T-cell (primary cell): Measurements from ENCODE around the gene ABHD12. TPM values are rescaled to one million over a fixed set of nuclear protein-coding genes. Genes with fewer than 3 reads are reported as not detected.

Experiments used
- ATAC-seq, 4 experiments: fragments of 200-7000 bp in 3 of 4; fragments of 150-1000 bp in 1 of 4; cut with Tn5 transposase; replicated peaks in 1 of 4; 1 replicate in 3 of 4; 2 replicates in 1 of 4; pipeline ENCODE4 v1.10.0; 2021; ENCODE audit warnings: moderate library complexity in 3 of 4, mild to moderate bottlenecking in 2 of 4, moderate number of reproducible peaks in 1 of 4
- CTCF ChIA-PET, 2 donors: fragments of 300-600 bp; sonication (Branson Sonifier 250); formaldehyde crosslinking; loops; one replicate each; lab custom pipeline; 2022; ENCODE audit warnings: antibody characterized with exemption in 2 of 2; lab: Charles Lee
- POLR2A ChIA-PET, 2 donors: fragments of 300-600 bp; sonication (Branson Sonifier 250); formaldehyde crosslinking; loops; one replicate each; lab custom pipeline; 2022; ENCODE audit warnings: antibody characterized with exemption in 2 of 2; lab: Charles Lee
- DNase-seq, 35 experiments: peaks; one replicate each; pipeline versions ENCODE4 v3.0.0 to v3.0.0-alpha.2; 2013 to 2023
- H3K27ac ChIP-seq: one replicate; pipeline ENCODE4 v1.5.1; 2013; ENCODE audit warnings: low read length
- H3K27me3 ChIP-seq, 2 experiments: replicated peaks in 1 of 2; 1 replicate in 1 of 2; 2 replicates in 1 of 2; pipeline versions ENCODE4 v1.6.1 to v1.7.0; 2013; ENCODE audit warnings: low read length in 1 of 2, mixed read lengths in 1 of 2; ENCODE audit not compliant: control insufficient read depth in 2 of 2, insufficient read depth in 2 of 2; ENCODE audit errors: extremely low read depth in 1 of 2
- H3K36me3 ChIP-seq, 2 donors: 1 replicate in 1 of 2; 2 replicates in 1 of 2; pipeline versions ENCODE4 v1.6.1 to v1.7.0; 2013; ENCODE audit warnings: low read length in 1 of 2; ENCODE audit not compliant: control insufficient read depth in 2 of 2, insufficient read depth in 1 of 2; ENCODE audit errors: extremely low read depth in 1 of 2
- H3K4me1 ChIP-seq, 2 experiments: 1 replicate in 1 of 2; 2 replicates in 1 of 2; pipeline versions ENCODE4 v1.6.1 to v1.7.0; 2013; ENCODE audit warnings: low read length in 2 of 2, mixed read lengths in 1 of 2; ENCODE audit not compliant: insufficient read depth in 2 of 2, control insufficient read depth in 1 of 2; ENCODE audit errors: extremely low read depth in 1 of 2
- H3K4me3 ChIP-seq, 2 donors: 1 replicate in 1 of 2; 2 replicates in 1 of 2; pipeline versions ENCODE4 v1.5.1 to v1.7.0; 2013; ENCODE audit warnings: mild to moderate bottlenecking in 2 of 2, low read length in 1 of 2, moderate library complexity in 1 of 2; ENCODE audit not compliant: control insufficient read depth in 1 of 2; ENCODE audit errors: extremely low read depth in 1 of 2
- H3K9me3 ChIP-seq: 2 replicates; pipeline ENCODE4 v1.7.0; 2013
- H3K27ac Mint-ChIP-seq, 2 donors: one replicate each; pipeline ENCODE4 v1.8.0; 2020 to 2021; ENCODE audit warnings: mild to moderate bottlenecking in 2 of 2, mixed read lengths in 2 of 2
- H3K27me3 Mint-ChIP-seq, 2 donors: one replicate each; pipeline ENCODE4 v1.8.0; 2021 to 2022; ENCODE audit warnings: mixed read lengths in 2 of 2
- H3K36me3 Mint-ChIP-seq: one replicate; pipeline ENCODE4 v1.8.0; 2021; ENCODE audit warnings: mixed read lengths
- H3K4me1 Mint-ChIP-seq, 3 donors: one replicate each; pipeline ENCODE4 v1.8.0; 2020 to 2022; ENCODE audit warnings: mixed read lengths in 3 of 3, mild to moderate bottlenecking in 1 of 3
- H3K4me3 Mint-ChIP-seq, 3 donors: one replicate each; pipeline ENCODE4 v1.8.0; 2020 to 2022; ENCODE audit warnings: mild to moderate bottlenecking in 3 of 3, mixed read lengths in 3 of 3, moderate library complexity in 3 of 3
- H3K9me3 Mint-ChIP-seq, 3 donors: one replicate each; pipeline ENCODE4 v1.8.0; 2020 to 2022; ENCODE audit warnings: mixed read lengths in 3 of 3
- WGBS: methylation state at CpG from one replicate; pipeline ENCODE4 v1.1.5; 2013; ENCODE audit warnings: missing lambda C conversion rate; ENCODE audit not compliant: insufficient coverage; 5-methylcytosine and 5-hydroxymethylcytosine counted together
- total RNA-seq, 35 experiments: library from RNA in 6 of 35; stranded (reverse) in 6 of 35; fragments of 120-200 nt in 1 of 35; gene quantifications; one replicate each; pipeline versions ENCODE4 v1.2.1 to v1.2.4 and lab custom pipeline; 2013 to 2026

The ABHD12 gene
- total RNA-seq, 5 donors from 2014 or later (not counting 1 experiment from before 2014, with no cell fraction given), result 19.5 to 27.7 (median 22.1) TPM

DNA sequence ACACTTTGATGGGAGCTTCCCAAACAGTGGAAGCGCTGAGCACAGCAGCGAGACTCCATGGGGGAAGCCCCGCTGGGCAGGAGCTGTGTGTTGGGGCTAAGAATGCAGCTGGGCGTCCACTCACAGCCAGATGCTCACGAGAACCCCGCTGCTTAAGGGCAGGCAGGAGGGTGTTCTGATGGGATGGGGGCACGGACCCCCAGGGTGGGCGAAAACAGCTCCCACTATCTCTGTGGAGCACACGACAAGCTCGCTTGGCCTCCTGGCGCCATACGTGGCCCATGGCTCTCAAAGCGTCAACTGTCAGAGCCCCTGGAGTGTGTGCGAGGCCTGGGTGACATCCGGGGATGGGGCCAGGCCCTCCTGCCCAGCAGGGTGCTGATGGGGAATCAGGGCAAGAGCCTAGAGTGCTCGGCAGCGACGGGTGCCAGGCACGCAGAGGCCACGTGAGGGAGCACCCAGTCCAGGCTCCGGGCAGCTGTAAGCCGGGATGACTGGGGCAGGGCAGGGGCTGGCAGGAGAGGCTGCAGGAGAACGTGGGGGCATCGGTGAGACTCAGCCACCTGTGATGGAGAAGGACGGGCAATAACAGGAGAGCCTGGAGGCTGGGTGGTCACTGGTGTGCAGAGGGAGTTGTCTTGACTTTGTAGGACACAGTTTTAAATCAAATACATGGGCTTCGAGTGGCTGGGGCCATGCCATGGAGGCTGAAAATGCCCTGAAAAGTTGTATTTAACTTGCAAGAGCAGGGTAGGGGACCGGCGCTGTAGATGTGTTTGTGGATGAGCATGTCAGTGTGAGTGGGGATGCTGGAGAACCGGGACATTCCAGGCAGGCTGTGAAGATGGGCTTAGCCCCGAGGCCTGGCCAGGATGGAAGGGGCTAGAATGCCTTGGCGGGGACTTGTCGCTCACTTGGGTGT, 115.5 kb downstream of the ABHD12 start:
- DNase-seq (peak in 2 of 35 experiments; percentile 2 to 20), ATAC-seq (no peak)
- no peak overlapping the region for H3K27ac ChIP-seq
- 94% methylated on average over 30 of the region's 32 CpGs for WGBS
- POLR2A ChIA-PET, result no interaction called here
- CTCF ChIA-PET, result no interaction called here
- Mint-ChIP-seq H3K27me3 (no peaks in the 10 kb centered on the region), H3K27ac (no peak overlapping the region), H3K4me3 (no peak overlapping the region), H3K36me3 (peaks cover 31% of the 10 kb centered on the region), H3K4me1 (no peaks in the 10 kb centered on the region), H3K9me3 (no peaks in the 10 kb centered on the region)
- H3K36me3 ChIP-seq, result peaks cover 26 to 86% of the 10 kb centered on the region in 2 donors
- H3K4me1 ChIP-seq, result no peaks in the 10 kb centered on the region
- H3K4me3 ChIP-seq, result no peak overlapping the region
- no peaks in the 10 kb centered on the region for H3K9me3 ChIP-seq
- no peaks in the 10 kb centered on the region for H3K27me3 ChIP-seq

DNA sequence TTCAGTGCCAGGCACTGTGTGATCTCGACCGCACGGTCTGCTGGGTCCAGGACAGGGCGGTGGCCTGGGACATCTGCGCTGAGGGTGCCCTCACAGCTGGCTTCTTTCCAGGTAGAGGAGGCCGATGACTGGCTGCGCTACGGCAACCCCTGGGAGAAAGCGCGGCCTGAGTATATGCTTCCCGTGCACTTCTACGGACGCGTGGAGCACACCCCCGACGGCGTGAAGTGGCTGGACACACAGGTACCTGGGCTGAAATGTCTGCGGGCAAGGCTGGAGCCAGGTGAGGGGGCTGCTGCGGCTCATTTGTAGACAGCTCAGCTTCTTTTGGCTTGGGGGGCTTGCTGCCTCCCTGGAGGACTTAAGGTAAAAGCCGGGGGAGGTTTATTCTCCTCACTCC, 116.2 kb downstream of the ABHD12 start:
- Mint-ChIP-seq H3K27ac (no peak overlapping the region), H3K9me3 (no peaks in the 10 kb centered on the region), H3K36me3 (peaks cover 36% of the 10 kb centered on the region), H3K27me3 (no peaks in the 10 kb centered on the region), H3K4me3 (no peak overlapping the region), H3K4me1 (no peaks in the 10 kb centered on the region)
- Histone ChIP-seq H3K27ac (no peak overlapping the region), H3K36me3 (peaks cover 24 to 83% of the 10 kb centered on the region in 2 donors), H3K4me1 (no peaks in the 10 kb centered on the region), H3K27me3 (no peaks in the 10 kb centered on the region), H3K4me3 (no peak overlapping the region), H3K9me3 (no peaks in the 10 kb centered on the region)
- ChIA-PET CTCF (no interaction called here), POLR2A (no interaction called here)
- 98% methylated on average over 18 of the region's 20 CpGs for WGBS
- no peak for ATAC-seq
- peak in 1 of 35 experiments; percentile 20 for DNase-seq

DNA sequence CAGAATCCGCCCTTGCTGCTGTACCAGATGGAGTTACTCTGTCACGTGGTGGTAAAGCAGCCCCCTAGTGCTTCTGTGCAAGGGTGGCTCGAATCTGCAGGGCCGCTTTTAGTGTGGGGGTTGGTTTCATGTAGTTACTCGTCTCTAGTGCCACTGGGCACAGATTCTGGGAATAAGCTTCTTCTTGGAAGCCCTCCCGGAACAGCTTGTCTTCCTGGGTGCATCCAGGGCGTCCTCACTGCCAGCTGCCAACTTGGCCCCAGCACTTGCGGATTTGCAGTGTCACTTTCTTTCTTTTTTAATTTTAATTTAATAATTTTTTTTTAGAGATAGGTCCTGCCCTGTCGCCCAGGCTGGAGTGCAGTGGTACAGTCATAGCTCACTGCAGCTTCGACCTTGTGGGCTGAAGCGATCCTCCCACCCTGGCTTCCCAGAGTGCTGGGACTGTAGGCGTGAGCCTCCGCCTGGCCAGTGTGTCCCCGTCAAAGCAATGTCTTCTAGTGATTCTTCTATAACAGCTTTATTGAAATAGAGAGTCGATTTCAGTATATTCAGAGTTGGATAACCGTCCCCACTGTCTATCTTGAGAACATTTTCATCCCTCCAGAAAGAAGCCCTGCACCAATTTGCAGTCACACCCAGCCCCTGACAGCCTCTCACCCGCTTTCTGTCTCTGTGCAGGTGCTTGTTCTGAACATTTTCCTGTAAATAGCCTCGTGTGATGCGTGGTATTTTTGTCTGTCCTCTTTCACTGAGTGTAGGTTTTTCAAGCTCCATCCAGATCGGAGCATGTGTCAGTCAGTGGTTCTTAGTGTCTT, 116.9 kb downstream of the ABHD12 start:
- WGBS, result 99% methylated on average over 9 of the region's 20 CpGs
- Mint-ChIP-seq H3K4me3 (no peak overlapping the region), H3K4me1 (no peaks in the 10 kb centered on the region), H3K36me3 (peaks cover 42% of the 10 kb centered on the region), H3K9me3 (no peaks in the 10 kb centered on the region), H3K27ac (no peak overlapping the region), H3K27me3 (no peaks in the 10 kb centered on the region)
- ChIA-PET CTCF (no interaction called here), POLR2A (no interaction called here)
- peaks cover 23 to 83% of the 10 kb centered on the region in 2 donors for H3K36me3 ChIP-seq
- no peaks in the 10 kb centered on the region for H3K9me3 ChIP-seq
- ATAC-seq (no peak), DNase-seq (peak in 2 of 35 experiments; percentile 11 to 22)
- no peaks in the 10 kb centered on the region for H3K27me3 ChIP-seq
- H3K4me1 ChIP-seq, result no peaks in the 10 kb centered on the region
- H3K27ac ChIP-seq, result no peak overlapping the region
- no peak overlapping the region for H3K4me3 ChIP-seq

DNA sequence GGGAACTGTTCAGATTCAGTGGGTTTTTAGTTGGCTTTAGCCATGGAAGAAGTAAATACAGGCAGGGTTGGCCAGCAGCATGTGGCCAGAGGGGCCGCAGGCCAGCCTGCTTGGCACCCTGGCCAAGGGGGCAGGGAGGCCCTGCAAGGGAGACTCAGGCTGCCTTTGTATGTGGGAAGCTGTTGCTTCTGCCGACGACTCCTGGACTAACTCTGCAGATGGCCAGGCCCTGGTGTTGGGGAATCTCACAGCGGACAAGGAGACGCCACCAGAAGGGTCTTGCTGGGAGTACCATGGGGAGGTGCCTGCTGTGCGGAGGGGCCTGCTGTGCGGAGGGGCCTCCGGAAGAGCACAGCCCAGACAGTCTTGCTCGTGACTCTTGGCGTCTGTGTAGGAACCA, 117.6 kb downstream of the ABHD12 start:
- no peak overlapping the region for H3K27ac Mint-ChIP-seq
- H3K4me1 Mint-ChIP-seq, result no peaks in the 10 kb centered on the region
- H3K4me1 ChIP-seq, result no peaks in the 10 kb centered on the region
- H3K9me3 Mint-ChIP-seq, result no peaks in the 10 kb centered on the region
- 96% methylated on average over 7 of the region's 10 CpGs for WGBS
- DNase-seq (peak in 3 of 35 experiments; percentile 0 to 15 (median 10)), ATAC-seq (no peak)
- POLR2A ChIA-PET, result no interaction called here
- H3K4me3 Mint-ChIP-seq, result no peak overlapping the region
- H3K27ac ChIP-seq, result no peak overlapping the region
- CTCF ChIA-PET, result no interaction called here
- H3K9me3 ChIP-seq, result no peaks in the 10 kb centered on the region
- peaks cover 45% of the 10 kb centered on the region for H3K36me3 Mint-ChIP-seq
- H3K36me3 ChIP-seq, result peaks cover 22 to 77% of the 10 kb centered on the region in 2 donors
- H3K4me3 ChIP-seq, result no peak overlapping the region
- no peaks in the 10 kb centered on the region for H3K27me3 ChIP-seq
- no peaks in the 10 kb centered on the region for H3K27me3 Mint-ChIP-seq

DNA sequence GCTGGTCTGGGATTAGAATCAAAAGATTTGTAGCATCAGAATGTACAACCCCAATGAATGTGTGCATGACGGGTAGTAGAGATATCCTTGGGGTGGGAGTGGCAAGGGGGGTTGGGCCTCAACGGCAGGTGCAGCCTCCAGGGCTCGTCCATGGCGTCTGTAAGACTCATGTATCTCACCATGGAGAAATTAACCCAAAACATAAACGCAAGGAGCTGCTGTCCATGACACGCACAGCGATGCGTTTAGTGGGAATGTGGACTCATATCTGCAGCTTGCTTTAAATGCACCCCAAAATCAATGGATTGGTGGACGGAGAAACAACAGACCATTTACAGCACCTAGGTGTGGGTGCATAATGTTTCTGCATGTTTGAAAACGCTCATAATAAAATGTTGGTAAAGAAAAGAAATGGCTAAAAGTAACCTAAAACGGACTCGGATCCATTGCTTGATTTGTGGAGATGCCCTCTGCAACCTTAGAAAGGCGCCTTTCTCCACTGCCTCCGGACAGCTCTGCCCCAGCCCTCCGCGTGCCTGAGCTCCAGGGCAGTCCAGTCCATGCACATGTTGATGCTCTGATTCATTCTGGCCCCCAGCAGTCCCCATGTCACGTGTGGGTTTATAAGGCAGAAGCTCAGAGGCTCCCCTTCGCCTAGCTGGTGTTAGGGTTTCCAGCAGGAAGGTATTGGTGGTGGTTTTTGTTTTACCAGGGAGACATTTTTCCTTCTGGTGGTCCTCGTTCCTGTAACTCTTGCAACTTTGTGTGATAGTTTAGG, 118.2 kb downstream of the ABHD12 start:
- peaks cover 0 to 2% of the 10 kb centered on the region in 2 experiments for H3K4me1 ChIP-seq
- no peak overlapping the region for H3K4me3 Mint-ChIP-seq
- ChIA-PET POLR2A (no interaction called here), CTCF (interaction anchor here in 1 of 2 donors (0.6 kb wide), 1 partner anchor 16 kb away, joined by 3 read pairs; no protein-coding TSS in a partner anchor)
- H3K36me3 ChIP-seq, result peaks cover 19 to 71% of the 10 kb centered on the region in 2 donors
- no peak overlapping the region for H3K27ac Mint-ChIP-seq
- 95% methylated on average over 7 of the region's 19 CpGs for WGBS
- H3K9me3 Mint-ChIP-seq, result no peaks in the 10 kb centered on the region
- peaks cover 45% of the 10 kb centered on the region for H3K36me3 Mint-ChIP-seq
- DNase-seq (peak in 3 of 35 experiments; percentile 1 to 12 (median 9)), ATAC-seq (no peak)
- peaks cover 0 to 3% (median 0%) of the 10 kb centered on the region in 3 donors for H3K4me1 Mint-ChIP-seq
- no peaks in the 10 kb centered on the region for H3K27me3 Mint-ChIP-seq
- no peaks in the 10 kb centered on the region for H3K9me3 ChIP-seq
- no peaks in the 10 kb centered on the region for H3K27me3 ChIP-seq
- no peak overlapping the region for H3K4me3 ChIP-seq
- H3K27ac ChIP-seq, result no peak overlapping the region
